HEK293 (cell line): Measurements from ENCODE around the gene FUBP3.

Experiments used
- CTCF ChIA-PET: fragments of 350-600 bp; formaldehyde crosslinking; extraction: SDS; loops from one replicate; lab custom pipeline; 2021; ENCODE audit warnings: antibody characterized with exemption; lab: Yijun Ruan, JAX
- POLR2A ChIA-PET: fragments of 300-600 bp; formaldehyde crosslinking; extraction: SDS; loops from one replicate; lab custom pipeline; 2020; ENCODE audit warnings: antibody characterized with exemption, inconsistent platforms; lab: Yijun Ruan, JAX
- H3K27ac ChIP-seq: fragments of 200-500 bp; sonication (Bioruptor generic); 2 replicates; pipeline ENCODE4 v1.5.1; 2014; ENCODE audit warnings: low read depth, low read length, control low read depth, inconsistent platforms; ENCODE audit errors: extremely low read depth
- H3K36me3 ChIP-seq, 2 experiments: fragments of 200-500 bp in 1 of 2; sonication (Bioruptor generic) in 1 of 2; 1 replicate in 1 of 2; 2 replicates in 1 of 2; pipeline ENCODE4 v1.5.1; 2014 to 2017; ENCODE audit warnings: inconsistent platforms in 2 of 2, low read length in 2 of 2; ENCODE audit not compliant: control insufficient read depth in 2 of 2, insufficient read depth in 1 of 2
- H3K4me1 ChIP-seq: fragments of 200-500 bp; sonication (Bioruptor generic); 2 replicates; pipeline ENCODE4 v1.5.1; 2014; ENCODE audit warnings: mild to moderate bottlenecking, low read length, inconsistent platforms; ENCODE audit not compliant: control insufficient read depth, insufficient read depth
- H3K4me3 ChIP-seq: 2 replicates; pipeline ENCODE4 v1.5.1; 2011; ENCODE audit warnings: low read depth, mild to moderate bottlenecking, control low read depth, low read length, moderate library complexity
- H3K9me3 ChIP-seq: fragments of 200-500 bp; sonication (Bioruptor generic); 2 replicates; pipeline ENCODE4 v1.5.1; 2014; ENCODE audit warnings: low read depth, low read length, inconsistent platforms; ENCODE audit not compliant: control insufficient read depth, insufficient read depth
- HOXC10 ChIP-seq: sonication (generic); formaldehyde crosslinking; IDR thresholded peaks from 2 replicates; pipeline ENCODE4 v1.8.1; 2023; ENCODE audit warnings: mild to moderate bottlenecking, missing genetic modification reagents
- MZF1 ChIP-seq: fragments of 450-650 bp; formaldehyde crosslinking; IDR thresholded peaks from 2 replicates; pipeline ENCODE4 v1.5.1; 2017; ENCODE audit warnings: missing biosample characterization, missing genetic modification characterization, borderline replicate concordance
- OVOL3 ChIP-seq: fragments of 450-650 bp; formaldehyde crosslinking; IDR thresholded peaks from 2 replicates; pipeline ENCODE4 v1.5.1; 2016; ENCODE audit warnings: missing biosample characterization, missing genetic modification characterization
- PRDM1 ChIP-seq: fragments of 450-650 bp; formaldehyde crosslinking; IDR thresholded peaks from 2 replicates; pipeline ENCODE4; 2016; ENCODE audit warnings: missing biosample characterization, missing genetic modification characterization
- SCRT2 ChIP-seq: fragments of 450-650 bp; formaldehyde crosslinking; IDR thresholded peaks from 2 replicates; pipeline ENCODE4 v1.5.1; 2016; ENCODE audit warnings: missing biosample characterization, missing genetic modification characterization
- YY2 ChIP-seq: fragments of 450-650 bp; formaldehyde crosslinking; IDR thresholded peaks from 2 replicates; pipeline ENCODE4 v1.5.1; 2016; ENCODE audit warnings: missing biosample characterization, missing genetic modification characterization
- ZNF211 ChIP-seq: fragments of 450-650 bp; formaldehyde crosslinking; IDR thresholded peaks from 2 replicates; pipeline ENCODE4 v1.5.1; 2016; ENCODE audit warnings: low read depth, missing biosample characterization, missing genetic modification characterization
- ZNF214 ChIP-seq: fragments of 450-650 bp; formaldehyde crosslinking; IDR thresholded peaks from 2 replicates; pipeline ENCODE4 v1.5.1; 2017; ENCODE audit warnings: missing biosample characterization, mild to moderate bottlenecking, missing genetic modification characterization, borderline replicate concordance
- ZNF426 ChIP-seq: fragments of 450-650 bp; formaldehyde crosslinking; IDR thresholded peaks from 2 replicates; pipeline ENCODE4 v1.5.1; 2017; ENCODE audit warnings: missing biosample characterization, missing genetic modification characterization, mild to moderate bottlenecking, inconsistent platforms, moderate library complexity
- ZNF530 ChIP-seq: fragments of 450-650 bp; formaldehyde crosslinking; IDR thresholded peaks from 2 replicates; pipeline ENCODE4 v1.5.1; 2016; ENCODE audit warnings: low read depth, missing biosample characterization, missing genetic modification characterization
- ZNF621 ChIP-seq: fragments of 450-650 bp; formaldehyde crosslinking; IDR thresholded peaks from 2 replicates; pipeline ENCODE4 v1.5.1; 2017; ENCODE audit warnings: missing biosample characterization, missing genetic modification characterization
- ZNF623 ChIP-seq: fragments of 450-650 bp; formaldehyde crosslinking; IDR thresholded peaks from 2 replicates; pipeline ENCODE4 v1.5.1; 2016; ENCODE audit warnings: missing biosample characterization, missing genetic modification characterization
- ZNF664 ChIP-seq: fragments of 450-650 bp; formaldehyde crosslinking; IDR thresholded peaks from 2 replicates; pipeline ENCODE4 v1.5.1; 2016; ENCODE audit warnings: missing biosample characterization, missing genetic modification characterization
- TF ChIP-seq, protein P1 (sequence below): fragments of 450-650 bp; formaldehyde crosslinking; IDR thresholded peaks from 2 replicates; pipeline ENCODE4 v1.5.1; 2016; ENCODE audit warnings: missing biosample characterization, missing genetic modification characterization, borderline replicate concordance
- TF ChIP-seq, protein P2 (sequence below): fragments of 450-650 bp; formaldehyde crosslinking; IDR thresholded peaks from 2 replicates; pipeline ENCODE4 v1.5.1; 2016; ENCODE audit warnings: missing biosample characterization, missing genetic modification characterization
- TF ChIP-seq, protein P3 (sequence below): fragments of 450-650 bp; formaldehyde crosslinking; IDR thresholded peaks from 2 replicates; pipeline ENCODE4 v1.5.1; 2016; ENCODE audit warnings: missing biosample characterization, missing genetic modification characterization, borderline replicate concordance
- TF ChIP-seq, protein P4 (sequence below): fragments of 450-650 bp; formaldehyde crosslinking; IDR thresholded peaks from 2 replicates; pipeline ENCODE4 v1.5.1; 2016; ENCODE audit warnings: missing biosample characterization, missing genetic modification characterization

FUBP3 gene

DNA sequence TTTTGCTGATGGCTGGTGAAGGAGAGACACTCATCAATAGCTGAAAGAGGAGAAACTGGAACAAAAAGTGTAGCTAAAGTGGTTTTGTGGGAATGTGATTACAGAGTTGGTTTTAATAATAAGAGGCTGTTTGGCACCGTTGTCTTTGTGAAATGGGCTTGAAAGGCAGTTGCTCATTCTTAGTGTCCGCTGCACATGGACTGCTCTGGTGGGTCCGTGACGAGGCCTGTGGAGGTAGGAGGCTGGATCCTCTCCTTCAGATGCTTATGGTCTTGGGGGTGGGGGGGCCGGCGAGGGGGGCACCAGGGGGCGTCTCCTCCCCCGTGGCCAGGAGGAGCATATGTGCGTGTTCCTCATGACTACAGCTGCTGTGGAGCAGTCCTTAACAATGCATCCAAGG is 29.8 kb downstream of the FUBP3 start:
- H3K4me3 ChIP-seq = no peak overlapping the region
- ChIA-PET POLR2A (no interaction called here), CTCF (interaction anchor here (0.6 kb wide), 1 partner anchor 90 kb away, joined by 3 read pairs; no protein-coding TSS in a partner anchor)
- H3K27ac ChIP-seq = no peak overlapping the region
- H3K4me1 ChIP-seq = no peaks in the 10 kb centered on the region
- no peak for TF ChIP-seq SCRT2 (tag by site-specific recombination)
- no peak for TF ChIP-seq MZF1
- H3K36me3 ChIP-seq = peaks cover 23 to 72% of the 10 kb centered on the region in 2 experiments
- no peaks in the 10 kb centered on the region for H3K9me3 ChIP-seq

DNA sequence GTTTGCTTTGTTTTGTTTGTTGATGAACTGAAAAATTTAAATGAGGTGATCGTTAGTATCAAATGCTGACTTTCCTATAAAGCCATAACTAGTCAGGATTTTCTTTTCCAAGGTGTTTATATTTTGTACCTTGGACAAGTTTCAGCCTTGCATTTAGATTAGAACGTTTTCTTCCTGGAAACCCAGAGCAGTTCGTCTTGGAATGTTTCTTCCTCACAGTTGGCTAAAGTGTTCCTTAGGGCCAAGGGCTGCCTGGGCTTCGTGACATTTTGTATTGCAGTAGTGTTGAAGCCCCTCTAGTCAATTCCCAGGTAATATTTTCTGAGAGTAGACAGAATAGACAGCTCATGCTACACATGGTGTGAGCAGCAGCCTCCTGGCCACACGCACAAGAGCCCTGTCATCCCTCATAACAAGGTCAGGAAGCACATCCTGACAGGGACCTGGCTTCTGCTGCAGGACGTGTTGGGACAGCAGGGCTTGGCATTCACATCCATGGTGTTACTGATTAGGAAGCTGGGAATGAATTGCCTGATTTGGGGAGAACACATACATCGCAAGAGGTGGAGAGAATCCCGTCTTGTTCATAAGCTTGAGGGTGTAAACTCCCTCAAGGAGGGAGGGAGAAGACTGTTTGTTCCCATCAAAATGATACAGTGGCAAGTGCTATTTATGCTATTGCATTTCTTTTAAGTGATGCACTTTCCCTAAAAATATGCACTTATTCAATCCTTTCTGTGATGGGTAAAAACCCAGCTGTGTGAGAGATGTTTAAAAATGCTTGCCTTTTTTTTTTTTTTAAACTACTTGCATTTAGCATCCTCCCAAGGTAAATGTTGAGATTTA is 31.7 kb downstream of the FUBP3 start:
- Histone ChIP-seq H3K9me3 (no peaks in the 10 kb centered on the region), H3K4me1 (no peaks in the 10 kb centered on the region), H3K27ac (no peak overlapping the region), H3K4me3 (no peak overlapping the region), H3K36me3 (peaks cover 23 to 80% of the 10 kb centered on the region in 2 experiments)
- ChIA-PET POLR2A (no interaction called here), CTCF (interaction anchor here (0.6 to 1.2 kb wide), 4 partner anchors 17 to 286 kb away, joined by 3 to 4 read pairs (median 3); no protein-coding TSS in a partner anchor)
- TF ChIP-seq, protein P1, sequence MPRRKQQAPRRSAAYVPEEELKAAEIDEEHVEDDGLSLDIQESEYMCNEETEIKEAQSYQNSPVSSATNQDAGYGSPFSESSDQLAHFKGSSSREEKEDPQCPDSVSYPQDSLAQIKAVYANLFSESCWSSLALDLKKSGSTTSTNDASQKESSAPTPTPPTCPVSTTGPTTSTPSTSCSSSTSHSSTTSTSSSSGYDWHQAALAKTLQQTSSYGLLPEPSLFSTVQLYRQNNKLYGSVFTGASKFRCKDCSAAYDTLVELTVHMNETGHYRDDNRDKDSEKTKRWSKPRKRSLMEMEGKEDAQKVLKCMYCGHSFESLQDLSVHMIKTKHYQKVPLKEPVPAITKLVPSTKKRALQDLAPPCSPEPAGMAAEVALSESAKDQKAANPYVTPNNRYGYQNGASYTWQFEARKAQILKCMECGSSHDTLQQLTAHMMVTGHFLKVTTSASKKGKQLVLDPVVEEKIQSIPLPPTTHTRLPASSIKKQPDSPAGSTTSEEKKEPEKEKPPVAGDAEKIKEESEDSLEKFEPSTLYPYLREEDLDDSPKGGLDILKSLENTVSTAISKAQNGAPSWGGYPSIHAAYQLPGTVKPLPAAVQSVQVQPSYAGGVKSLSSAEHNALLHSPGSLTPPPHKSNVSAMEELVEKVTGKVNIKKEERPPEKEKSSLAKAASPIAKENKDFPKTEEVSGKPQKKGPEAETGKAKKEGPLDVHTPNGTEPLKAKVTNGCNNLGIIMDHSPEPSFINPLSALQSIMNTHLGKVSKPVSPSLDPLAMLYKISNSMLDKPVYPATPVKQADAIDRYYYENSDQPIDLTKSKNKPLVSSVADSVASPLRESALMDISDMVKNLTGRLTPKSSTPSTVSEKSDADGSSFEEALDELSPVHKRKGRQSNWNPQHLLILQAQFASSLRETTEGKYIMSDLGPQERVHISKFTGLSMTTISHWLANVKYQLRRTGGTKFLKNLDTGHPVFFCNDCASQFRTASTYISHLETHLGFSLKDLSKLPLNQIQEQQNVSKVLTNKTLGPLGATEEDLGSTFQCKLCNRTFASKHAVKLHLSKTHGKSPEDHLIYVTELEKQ (tag by site-specific recombination) = no peak
- TF ChIP-seq ZNF530 (no peak), ZNF621 (no peak)

DNA sequence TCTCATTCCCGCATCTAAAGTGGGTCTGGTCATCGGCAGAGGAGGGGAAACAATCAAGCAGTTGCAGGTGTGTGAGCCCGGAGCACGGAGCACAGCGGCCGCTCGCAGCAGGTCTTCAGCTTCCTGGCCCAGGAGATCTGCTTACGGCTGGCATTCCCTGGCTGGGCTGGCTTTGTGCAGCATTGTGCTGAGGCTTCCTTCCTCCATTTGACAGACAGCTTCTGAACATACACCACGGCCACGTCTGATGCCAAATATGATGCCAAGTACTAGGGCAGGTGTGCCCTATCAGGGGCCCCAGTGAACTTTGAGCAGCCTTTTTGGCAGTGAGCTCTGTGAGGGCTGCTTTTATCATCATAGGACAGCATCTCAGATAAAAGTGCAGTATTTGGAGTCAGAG is 37.1 kb downstream of the FUBP3 start:
- H3K36me3 ChIP-seq = peaks cover 21 to 100% of the 10 kb centered on the region in 2 experiments
- no peaks in the 10 kb centered on the region for H3K4me1 ChIP-seq
- ChIA-PET POLR2A (no interaction called here), CTCF (interaction anchor here (1.4 kb wide), 1 partner anchor 66 kb away, joined by 4 read pairs; no protein-coding TSS in a partner anchor)
- no peak overlapping the region for H3K4me3 ChIP-seq
- H3K27ac ChIP-seq = no peak overlapping the region
- no peaks in the 10 kb centered on the region for H3K9me3 ChIP-seq
- TF ChIP-seq ZNF214 (tag by site-specific recombination) (no peak), PRDM1 (tag by site-specific recombination) (no peak), ZNF664 (no peak), ZNF211 (tag by site-specific recombination) (no peak), OVOL3 (no peak), ZNF426 (tag by site-specific recombination) (no peak), ZNF623 (tag by site-specific recombination) (no peak), HOXC10 (CRISPR knock-in tag) (no peak), YY2 (tag by site-specific recombination) (no peak)
- TF ChIP-seq, protein P2, sequence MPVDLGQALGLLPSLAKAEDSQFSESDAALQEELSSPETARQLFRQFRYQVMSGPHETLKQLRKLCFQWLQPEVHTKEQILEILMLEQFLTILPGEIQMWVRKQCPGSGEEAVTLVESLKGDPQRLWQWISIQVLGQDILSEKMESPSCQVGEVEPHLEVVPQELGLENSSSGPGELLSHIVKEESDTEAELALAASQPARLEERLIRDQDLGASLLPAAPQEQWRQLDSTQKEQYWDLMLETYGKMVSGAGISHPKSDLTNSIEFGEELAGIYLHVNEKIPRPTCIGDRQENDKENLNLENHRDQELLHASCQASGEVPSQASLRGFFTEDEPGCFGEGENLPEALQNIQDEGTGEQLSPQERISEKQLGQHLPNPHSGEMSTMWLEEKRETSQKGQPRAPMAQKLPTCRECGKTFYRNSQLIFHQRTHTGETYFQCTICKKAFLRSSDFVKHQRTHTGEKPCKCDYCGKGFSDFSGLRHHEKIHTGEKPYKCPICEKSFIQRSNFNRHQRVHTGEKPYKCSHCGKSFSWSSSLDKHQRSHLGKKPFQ (tag by site-specific recombination) = no peak
- TF ChIP-seq, protein P3, sequence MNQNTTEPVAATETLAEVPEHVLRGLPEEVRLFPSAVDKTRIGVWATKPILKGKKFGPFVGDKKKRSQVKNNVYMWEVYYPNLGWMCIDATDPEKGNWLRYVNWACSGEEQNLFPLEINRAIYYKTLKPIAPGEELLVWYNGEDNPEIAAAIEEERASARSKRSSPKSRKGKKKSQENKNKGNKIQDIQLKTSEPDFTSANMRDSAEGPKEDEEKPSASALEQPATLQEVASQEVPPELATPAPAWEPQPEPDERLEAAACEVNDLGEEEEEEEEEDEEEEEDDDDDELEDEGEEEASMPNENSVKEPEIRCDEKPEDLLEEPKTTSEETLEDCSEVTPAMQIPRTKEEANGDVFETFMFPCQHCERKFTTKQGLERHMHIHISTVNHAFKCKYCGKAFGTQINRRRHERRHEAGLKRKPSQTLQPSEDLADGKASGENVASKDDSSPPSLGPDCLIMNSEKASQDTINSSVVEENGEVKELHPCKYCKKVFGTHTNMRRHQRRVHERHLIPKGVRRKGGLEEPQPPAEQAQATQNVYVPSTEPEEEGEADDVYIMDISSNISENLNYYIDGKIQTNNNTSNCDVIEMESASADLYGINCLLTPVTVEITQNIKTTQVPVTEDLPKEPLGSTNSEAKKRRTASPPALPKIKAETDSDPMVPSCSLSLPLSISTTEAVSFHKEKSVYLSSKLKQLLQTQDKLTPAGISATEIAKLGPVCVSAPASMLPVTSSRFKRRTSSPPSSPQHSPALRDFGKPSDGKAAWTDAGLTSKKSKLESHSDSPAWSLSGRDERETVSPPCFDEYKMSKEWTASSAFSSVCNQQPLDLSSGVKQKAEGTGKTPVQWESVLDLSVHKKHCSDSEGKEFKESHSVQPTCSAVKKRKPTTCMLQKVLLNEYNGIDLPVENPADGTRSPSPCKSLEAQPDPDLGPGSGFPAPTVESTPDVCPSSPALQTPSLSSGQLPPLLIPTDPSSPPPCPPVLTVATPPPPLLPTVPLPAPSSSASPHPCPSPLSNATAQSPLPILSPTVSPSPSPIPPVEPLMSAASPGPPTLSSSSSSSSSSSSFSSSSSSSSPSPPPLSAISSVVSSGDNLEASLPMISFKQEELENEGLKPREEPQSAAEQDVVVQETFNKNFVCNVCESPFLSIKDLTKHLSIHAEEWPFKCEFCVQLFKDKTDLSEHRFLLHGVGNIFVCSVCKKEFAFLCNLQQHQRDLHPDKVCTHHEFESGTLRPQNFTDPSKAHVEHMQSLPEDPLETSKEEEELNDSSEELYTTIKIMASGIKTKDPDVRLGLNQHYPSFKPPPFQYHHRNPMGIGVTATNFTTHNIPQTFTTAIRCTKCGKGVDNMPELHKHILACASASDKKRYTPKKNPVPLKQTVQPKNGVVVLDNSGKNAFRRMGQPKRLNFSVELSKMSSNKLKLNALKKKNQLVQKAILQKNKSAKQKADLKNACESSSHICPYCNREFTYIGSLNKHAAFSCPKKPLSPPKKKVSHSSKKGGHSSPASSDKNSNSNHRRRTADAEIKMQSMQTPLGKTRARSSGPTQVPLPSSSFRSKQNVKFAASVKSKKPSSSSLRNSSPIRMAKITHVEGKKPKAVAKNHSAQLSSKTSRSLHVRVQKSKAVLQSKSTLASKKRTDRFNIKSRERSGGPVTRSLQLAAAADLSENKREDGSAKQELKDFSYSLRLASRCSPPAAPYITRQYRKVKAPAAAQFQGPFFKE (tag by site-specific recombination) = no peak
- TF ChIP-seq, protein P4, sequence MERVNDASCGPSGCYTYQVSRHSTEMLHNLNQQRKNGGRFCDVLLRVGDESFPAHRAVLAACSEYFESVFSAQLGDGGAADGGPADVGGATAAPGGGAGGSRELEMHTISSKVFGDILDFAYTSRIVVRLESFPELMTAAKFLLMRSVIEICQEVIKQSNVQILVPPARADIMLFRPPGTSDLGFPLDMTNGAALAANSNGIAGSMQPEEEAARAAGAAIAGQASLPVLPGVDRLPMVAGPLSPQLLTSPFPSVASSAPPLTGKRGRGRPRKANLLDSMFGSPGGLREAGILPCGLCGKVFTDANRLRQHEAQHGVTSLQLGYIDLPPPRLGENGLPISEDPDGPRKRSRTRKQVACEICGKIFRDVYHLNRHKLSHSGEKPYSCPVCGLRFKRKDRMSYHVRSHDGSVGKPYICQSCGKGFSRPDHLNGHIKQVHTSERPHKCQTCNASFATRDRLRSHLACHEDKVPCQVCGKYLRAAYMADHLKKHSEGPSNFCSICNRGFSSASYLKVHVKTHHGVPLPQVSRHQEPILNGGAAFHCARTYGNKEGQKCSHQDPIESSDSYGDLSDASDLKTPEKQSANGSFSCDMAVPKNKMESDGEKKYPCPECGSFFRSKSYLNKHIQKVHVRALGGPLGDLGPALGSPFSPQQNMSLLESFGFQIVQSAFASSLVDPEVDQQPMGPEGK = no peak
